Lung (tissue), 12 donors: ENCODE data around the gene HTT. TPM values are rescaled to one million over a fixed set of nuclear protein-coding genes. Genes with fewer than 3 reads are reported as not detected.

Source experiments
- ATAC-seq: fragments of 200-7000 bp; cut with Tn5 transposase; one replicate; pipeline ENCODE4 v1.9.1; 2020; ENCODE audit warnings: moderate number of reproducible peaks; ENCODE audit not compliant: insufficient read depth, low FRiP score
- DNase-seq, 3 donors: peaks; one replicate each; pipeline ENCODE4 v3.0.0-alpha.2; 2013 to 2017
- H3K27ac ChIP-seq, 2 donors: one replicate each; pipeline ENCODE4 v1.5.1; 2013; ENCODE audit warnings: mild to moderate bottlenecking in 2 of 2, moderate library complexity in 2 of 2, control low read depth in 1 of 2, inconsistent platforms in 1 of 2, low read depth in 1 of 2, low read length in 1 of 2
- H3K27me3 ChIP-seq, 3 donors: one replicate each; pipeline ENCODE4 v1.5.1; 2013; ENCODE audit warnings: low read length in 2 of 3; ENCODE audit not compliant: control insufficient read depth in 3 of 3, insufficient read depth in 3 of 3
- H3K36me3 ChIP-seq, 4 donors: one replicate each; pipeline ENCODE4 v1.5.1; 2013; ENCODE audit warnings: low read length in 4 of 4, mild to moderate bottlenecking in 1 of 4, moderate library complexity in 1 of 4; ENCODE audit not compliant: control insufficient read depth in 4 of 4, insufficient read depth in 4 of 4
- H3K4me1 ChIP-seq, 5 donors: one replicate each; pipeline ENCODE4 v1.5.1; 2013; ENCODE audit warnings: low read length in 5 of 5, mild to moderate bottlenecking in 2 of 5, moderate library complexity in 1 of 5; ENCODE audit not compliant: control insufficient read depth in 5 of 5, insufficient read depth in 5 of 5
- H3K4me3 ChIP-seq: one replicate; pipeline ENCODE4 v1.5.1; 2013; ENCODE audit warnings: mild to moderate bottlenecking, control low read depth, moderate library complexity
- H3K9ac ChIP-seq, 2 donors: one replicate each; pipeline ENCODE4 v1.5.1; 2013; ENCODE audit warnings: low read length in 2 of 2, control low read depth in 1 of 2; ENCODE audit not compliant: insufficient read depth in 1 of 2
- H3K9me3 ChIP-seq, 4 donors: one replicate each; pipeline ENCODE4 v1.5.1; 2013; ENCODE audit warnings: low read length in 3 of 4, mild to moderate bottlenecking in 1 of 4, moderate library complexity in 1 of 4; ENCODE audit not compliant: control insufficient read depth in 4 of 4, insufficient read depth in 3 of 4
- CTCF ChIP-seq: IDR thresholded peaks from 2 replicates; pipeline ENCODE4 v1.5.1; 2012; ENCODE audit warnings: mild to moderate bottlenecking; ENCODE audit errors: control extremely low read depth, extremely low read depth
- WGBS, 2 donors: extraction: QIAGEN DNeasy Blood & Tissue Kit; methylation state at CpG; one replicate each; pipeline ENCODE4 v1.1.7; 2013; 5-methylcytosine and 5-hydroxymethylcytosine counted together
- polyA plus RNA-seq, 2 donors: library from polyadenylated mRNA; stranded (reverse); fragments of 200-250 nt; gene quantifications; one replicate each; pipeline ENCODE4 v1.2.1, GENCODE V29; 2013
- total RNA-seq, 2 donors: library from RNA; depleted of rRNA in 1 of 2; stranded (reverse); fragments of >200 nt in 1 of 2; gene quantifications; one replicate each; pipeline ENCODE4 v1.2.1, GENCODE V29; 2014 to 2021
- donor health status: control.
- donor health status: control.
- donor health status: Bipolar disorder and iron deficiency.
- donor health status: healthy.
- donor health status: DM: yes; HTN: yes; CAD: no.

The HTT gene
- total and polyA plus RNA-seq, 4 donors = 17.0 to 109 (median 48.4) TPM

GRCh38 chr4:3183008-3183407 lies 108.5 kb downstream of the HTT start:
- H3K27ac ChIP-seq = no peak overlapping the region

GRCh38 chr4:3184725-3185124 lies 110.2 kb downstream of the HTT start:
- ATAC-seq = no peak

More at GRCh38 chr4:3183008-3183407, 108.5 kb downstream of the HTT start:
- DNase-seq = no peak
- WGBS, 2 donors = 97 to 99% methylated on average over 4 of the region's 4 CpGs
- Histone ChIP-seq H3K4me3 (no peak overlapping the region), H3K9me3 (peaks cover 0 to 3% (median 0%) of the 10 kb centered on the region in 4 donors), H3K36me3 (peaks cover 26 to 54% (median 39%) of the 10 kb centered on the region in 4 donors), H3K9ac (no peak overlapping the region), H3K4me1 (peaks cover 0 to 11% (median 5%) of the 10 kb centered on the region in 5 donors), H3K27me3 (no peaks in the 10 kb centered on the region)
- no peak for TF ChIP-seq CTCF
- no peak for ATAC-seq

GRCh38 chr4:3186609-3187008 lies 112.1 kb downstream of the HTT start:
- no peak for ATAC-seq
- peaks cover 0 to 2% (median 0%) of the 10 kb centered on the region in 4 donors for H3K9me3 ChIP-seq
- no peaks in the 10 kb centered on the region for H3K4me1 ChIP-seq
- H3K27me3 ChIP-seq = no peaks in the 10 kb centered on the region
- no peak for TF ChIP-seq CTCF
- H3K9ac ChIP-seq = no peak overlapping the region
- 91 to 95% methylated on average over 10 to 11 of the region's 11 CpGs for WGBS, 2 donors
- DNase-seq = no peak
- peaks cover 33 to 59% (median 37%) of the 10 kb centered on the region in 4 donors for H3K36me3 ChIP-seq
- H3K4me3 ChIP-seq = no peak overlapping the region
- H3K27ac ChIP-seq = no peak overlapping the region

More at GRCh38 chr4:3184725-3185124, 110.2 kb downstream of the HTT start:
- H3K4me3 ChIP-seq = no peak overlapping the region
- peaks cover 0 to 2% (median 0%) of the 10 kb centered on the region in 4 donors for H3K9me3 ChIP-seq
- WGBS, 2 donors = 93 to 96% methylated on average over 4 of the region's 4 CpGs
- TF ChIP-seq CTCF = no peak
- no peaks in the 10 kb centered on the region for H3K27me3 ChIP-seq
- no peak overlapping the region for H3K9ac ChIP-seq
- DNase-seq = no peak
- no peak overlapping the region for H3K27ac ChIP-seq
- H3K4me1 ChIP-seq = no peaks in the 10 kb centered on the region
- H3K36me3 ChIP-seq = peaks cover 32 to 57% (median 39%) of the 10 kb centered on the region in 4 donors

- H3K27me3 ChIP-seq = no peaks in the 10 kb centered on the region
- H3K9ac ChIP-seq = no peak overlapping the region
- H3K27ac ChIP-seq = no peak overlapping the region
- H3K9me3 ChIP-seq = peaks cover 0 to 2% (median 0%) of the 10 kb centered on the region in 4 donors
- H3K36me3 ChIP-seq = peaks cover 25 to 51% (median 28%) of the 10 kb centered on the region in 4 donors
- no peaks in the 10 kb centered on the region for H3K4me1 ChIP-seq
- TF ChIP-seq CTCF = no peak
- DNase-seq = no peak
- H3K4me3 ChIP-seq = no peak overlapping the region
- WGBS, 2 donors = 95 to 97% methylated on average over 6 of the region's 6 CpGs
- no peak for ATAC-seq
Measured at GRCh38 chr4:3188118-3188517, 113.6 kb downstream of the HTT start.
